Measurements from ENCODE around the gene CLSTN2.

Gene CLSTN2

DNA sequence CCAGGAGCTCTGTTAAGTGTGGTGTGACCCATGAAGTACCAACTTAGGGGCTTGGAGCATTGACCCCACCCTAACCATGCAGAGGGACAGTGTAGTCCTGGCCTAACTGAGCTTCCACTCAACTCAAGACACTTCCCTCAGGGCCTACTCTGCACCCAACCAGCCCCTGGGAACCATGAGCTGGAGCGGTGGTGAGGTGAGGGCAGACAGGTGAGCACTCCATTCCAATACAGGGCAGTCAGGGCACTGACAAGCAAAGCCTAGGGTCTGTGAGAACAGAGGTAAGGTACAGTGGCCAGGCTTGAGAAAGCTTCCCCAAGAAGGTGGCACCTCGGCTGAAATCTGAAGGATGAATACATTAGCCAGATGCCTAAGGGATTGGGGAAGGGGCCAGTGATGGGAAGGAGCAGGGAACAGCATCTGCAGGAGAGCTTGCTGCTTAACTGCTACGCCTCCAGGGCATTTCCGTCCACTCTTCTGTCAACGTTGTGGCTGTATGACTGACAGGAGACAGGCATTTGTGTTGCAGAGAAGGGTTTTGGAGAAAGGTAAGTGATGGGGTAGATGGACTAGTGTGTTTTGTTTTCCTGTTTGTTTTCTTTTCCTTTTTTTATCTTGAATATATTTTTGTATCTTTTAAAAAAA lies 499.4 kb downstream of the CLSTN2 start:
- DNase-seq = no peak

- no peak for DNase-seq
These were observed 501.4 kb downstream of the CLSTN2 start for GRCh38 chr3:140436421-140436820.

- no peak for DNase-seq
These were observed 503.9 kb downstream of the CLSTN2 start for GRCh38 chr3:140438736-140439470.

DNA sequence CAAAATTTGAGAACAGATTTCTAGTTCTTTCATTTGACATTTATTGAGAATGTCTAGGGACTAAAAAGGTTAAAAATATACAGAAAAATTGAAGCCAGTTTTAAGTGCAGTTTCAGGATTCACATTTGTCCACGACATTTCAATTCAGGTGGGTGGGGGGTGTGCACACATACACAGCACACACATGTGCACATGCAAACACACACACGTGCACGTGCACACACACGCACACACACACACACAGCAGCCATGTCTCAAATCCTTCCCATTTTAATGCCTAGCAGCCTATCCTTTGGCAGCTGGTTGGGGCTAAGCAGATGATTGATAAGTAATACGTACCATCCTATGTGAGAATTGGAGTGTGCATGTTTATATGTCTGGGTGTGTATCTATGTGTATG lies 504.5 kb downstream of the CLSTN2 start:
- no peak for DNase-seq

DNA sequence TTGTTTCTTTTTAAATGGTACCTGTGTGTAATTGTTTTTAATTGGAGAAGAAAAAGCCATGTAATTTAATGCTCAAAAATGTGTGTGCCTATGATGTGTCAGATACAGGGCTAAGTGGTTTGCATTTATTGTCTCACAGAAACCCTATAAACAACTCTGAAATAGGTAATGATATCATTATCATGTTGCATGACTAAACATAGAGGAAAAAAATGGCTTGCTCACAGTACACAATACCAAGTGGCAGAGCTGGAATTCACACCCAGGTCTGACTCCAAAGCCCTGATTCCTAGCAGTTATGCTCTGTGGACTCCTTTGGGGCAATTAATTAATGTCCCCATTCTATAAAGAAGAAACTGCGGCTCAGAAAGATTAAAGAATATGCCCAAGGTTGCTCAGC lies 505.5 kb downstream of the CLSTN2 start:
- DNase-seq = no peak

GRCh38 chr3:140441006-140441405 lies 506.0 kb downstream of the CLSTN2 start:
- no peak for DNase-seq

- DNase-seq = no peak
These were observed 507.6 kb downstream of the CLSTN2 start for GRCh38 chr3:140442621-140443020.

DNA sequence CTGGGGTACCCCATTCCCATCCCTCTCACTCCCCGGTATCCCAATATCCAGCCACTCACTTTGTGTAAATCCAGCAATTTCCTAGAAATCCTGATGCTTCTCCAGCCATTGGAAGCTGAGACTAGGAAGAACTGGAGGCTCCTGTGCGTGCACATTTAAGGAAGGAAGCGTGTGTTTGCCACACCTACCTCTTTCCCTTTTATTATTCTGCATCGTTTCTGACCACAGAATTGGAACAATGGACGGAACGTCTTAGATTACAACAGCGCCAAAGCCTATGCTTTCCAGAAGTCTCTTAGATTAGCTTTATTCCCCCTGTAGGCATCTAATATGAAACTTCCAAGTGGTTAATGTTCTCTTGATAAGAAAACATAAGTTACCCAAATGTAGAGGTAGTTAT lies 508.1 kb downstream of the CLSTN2 start:
- DNase-seq = no peak

GRCh38 chr3:140443806-140444205 lies 508.8 kb downstream of the CLSTN2 start:
- no peak for DNase-seq

DNA sequence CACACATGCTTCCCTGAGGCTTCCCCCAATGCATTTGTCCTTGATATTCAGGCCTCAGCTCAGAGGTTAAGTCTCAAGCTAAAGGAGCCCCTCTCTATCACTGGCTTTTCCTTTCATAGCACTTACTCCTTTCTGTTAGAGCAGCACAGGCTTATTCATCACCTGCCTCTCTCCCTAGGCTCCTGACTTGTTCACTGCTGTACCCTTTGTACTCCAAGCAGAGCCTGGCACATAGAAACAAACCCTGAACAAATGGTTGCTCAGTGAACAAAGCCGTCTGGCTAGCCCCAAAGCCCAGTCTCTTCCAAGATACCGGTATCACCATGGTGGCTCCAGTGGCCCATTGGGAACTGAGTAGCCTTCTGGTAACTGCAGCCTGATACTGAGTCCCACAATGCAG lies 511.7 kb downstream of the CLSTN2 start:
- no peak for DNase-seq

DNA sequence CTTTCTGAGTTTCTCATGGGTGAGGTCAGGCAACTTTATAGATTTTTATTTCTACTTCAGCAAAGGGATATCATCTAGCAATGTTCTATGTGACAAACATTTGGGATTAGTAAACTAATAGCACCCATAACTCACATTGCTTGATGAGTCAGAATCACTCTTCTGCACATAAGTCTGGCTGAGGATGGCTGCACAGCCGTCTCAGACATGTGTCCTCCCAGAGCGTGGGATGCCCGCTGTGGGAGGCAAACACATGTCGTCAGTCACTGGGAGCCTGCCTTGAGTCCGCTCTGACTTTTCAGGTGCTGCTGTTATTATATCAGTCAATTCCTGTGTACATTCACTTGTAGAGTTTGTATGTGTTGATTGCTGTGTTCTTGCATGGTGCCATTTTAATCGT lies 512.2 kb downstream of the CLSTN2 start:
- DNase-seq = no peak

GRCh38 chr3:140448001-140448400 lies 513.0 kb downstream of the CLSTN2 start:
- no peak for DNase-seq

DNA sequence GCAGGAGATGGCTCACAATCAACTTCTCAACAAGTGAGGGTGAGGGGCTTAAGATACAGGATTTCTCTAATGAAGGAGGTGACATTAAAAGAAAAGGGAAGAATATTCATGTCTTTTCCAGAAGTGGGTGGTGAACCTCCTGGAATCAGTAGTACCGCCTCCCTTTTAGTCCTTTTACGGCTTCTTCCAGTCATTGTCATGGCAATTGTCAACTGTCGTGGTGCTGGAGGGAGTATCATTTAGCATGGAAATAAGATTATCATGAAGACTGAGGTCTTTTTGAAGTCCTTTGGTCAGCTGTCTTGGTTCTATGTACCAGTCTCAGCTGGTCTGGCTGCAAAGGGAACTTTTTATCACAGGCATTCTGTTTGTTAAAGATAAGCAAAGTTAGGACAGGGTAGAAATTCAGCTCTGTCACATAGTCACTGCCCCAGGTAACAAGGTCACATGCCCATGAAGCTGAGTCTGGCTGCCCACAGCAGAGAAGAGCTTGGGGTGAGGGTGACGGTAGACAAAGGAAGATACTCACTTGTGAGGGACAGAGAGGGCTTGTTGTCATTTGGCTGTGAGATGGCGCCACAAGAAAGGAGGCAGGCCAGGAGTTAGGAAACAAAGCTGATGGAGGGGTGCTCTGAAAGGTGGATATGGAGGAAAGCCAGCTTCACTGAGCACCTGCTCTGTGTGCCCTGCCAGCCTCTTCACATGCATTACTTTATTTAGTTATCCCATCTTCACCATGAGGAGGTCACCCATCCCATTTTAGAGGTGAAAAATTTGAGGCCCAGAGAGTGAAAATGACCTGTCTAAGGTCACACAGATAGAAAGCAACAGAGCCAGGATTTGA lies 514.6 kb downstream of the CLSTN2 start:
- no peak for DNase-seq

GRCh38 chr3:140453750-140454149 lies 518.8 kb downstream of the CLSTN2 start:
- DNase-seq = no peak

DNA sequence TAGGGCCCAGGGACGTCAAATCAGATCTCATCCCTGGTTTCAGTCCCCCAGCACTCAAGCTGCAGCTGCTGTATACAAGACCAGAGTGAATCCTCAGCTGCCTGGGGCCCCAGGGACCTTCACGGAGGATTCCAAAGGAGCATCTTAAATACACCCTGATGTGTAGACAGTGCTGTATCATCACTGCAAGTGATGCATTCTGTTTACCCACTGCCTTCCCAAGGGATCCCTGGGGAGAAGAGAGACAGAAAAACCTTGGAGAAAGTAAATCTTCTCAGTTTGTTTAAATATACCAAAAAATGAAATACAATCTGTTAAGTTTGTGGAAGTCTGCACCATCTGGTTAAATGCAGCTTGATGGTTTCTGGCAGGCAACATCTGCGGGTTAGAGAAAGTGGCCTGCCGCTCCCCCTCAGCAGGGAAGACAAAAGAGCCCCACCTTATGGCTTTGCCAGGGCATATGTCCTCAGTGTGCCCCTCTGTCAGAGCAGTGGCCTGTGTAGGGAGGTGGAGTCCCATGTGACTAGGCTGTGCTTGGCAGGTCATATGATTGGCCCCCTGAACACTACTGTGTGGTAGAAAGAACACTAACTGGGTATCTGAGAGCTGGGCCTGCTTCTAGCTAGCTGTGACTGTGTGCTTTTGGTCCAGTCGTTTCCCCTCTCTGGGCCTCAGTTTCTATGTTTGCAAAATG lies 520.7 kb downstream of the CLSTN2 start:
- no peak for DNase-seq

DNA sequence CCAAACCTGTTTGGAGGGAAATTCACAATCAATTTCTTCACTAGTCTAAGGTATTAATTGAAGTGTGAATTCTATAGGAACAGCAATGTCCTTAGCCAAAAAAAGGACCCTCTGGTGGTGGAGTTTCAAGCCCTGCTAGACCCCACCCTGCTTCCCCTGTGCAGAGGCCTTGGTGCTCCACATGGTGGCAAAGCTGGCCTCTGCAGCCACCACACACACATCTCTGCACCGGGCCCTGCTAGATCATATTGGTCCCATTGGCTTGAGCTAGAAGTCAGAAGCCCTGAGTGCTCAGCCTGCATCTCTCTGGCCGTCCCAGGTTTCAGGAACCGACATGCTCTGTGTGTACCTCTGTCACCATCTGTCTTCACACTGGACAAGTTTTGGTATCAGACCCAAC lies 522.0 kb downstream of the CLSTN2 start:
- no peak for DNase-seq

DNA sequence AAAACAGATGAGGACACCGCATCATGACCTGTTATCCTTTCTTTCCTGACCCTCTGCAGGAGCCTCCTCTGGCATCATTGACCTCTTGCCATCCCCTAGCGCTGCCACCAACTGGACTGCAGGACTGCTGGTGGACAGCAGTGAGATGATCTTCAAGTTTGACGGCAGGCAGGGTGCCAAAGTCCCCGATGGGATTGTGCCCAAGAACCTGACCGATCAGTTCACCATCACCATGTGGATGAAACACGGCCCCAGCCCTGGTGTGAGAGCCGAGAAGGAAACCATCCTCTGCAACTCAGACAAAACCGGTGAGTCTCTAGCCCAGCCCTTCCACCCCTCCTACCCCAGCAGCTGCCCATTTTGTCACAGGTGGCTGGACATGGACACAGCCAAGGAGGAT lies 524.5 kb downstream of the CLSTN2 start:
- DNase-seq = no peak

GRCh38 chr3:140461250-140461649 lies 526.3 kb downstream of the CLSTN2 start:
- no peak for DNase-seq

DNA sequence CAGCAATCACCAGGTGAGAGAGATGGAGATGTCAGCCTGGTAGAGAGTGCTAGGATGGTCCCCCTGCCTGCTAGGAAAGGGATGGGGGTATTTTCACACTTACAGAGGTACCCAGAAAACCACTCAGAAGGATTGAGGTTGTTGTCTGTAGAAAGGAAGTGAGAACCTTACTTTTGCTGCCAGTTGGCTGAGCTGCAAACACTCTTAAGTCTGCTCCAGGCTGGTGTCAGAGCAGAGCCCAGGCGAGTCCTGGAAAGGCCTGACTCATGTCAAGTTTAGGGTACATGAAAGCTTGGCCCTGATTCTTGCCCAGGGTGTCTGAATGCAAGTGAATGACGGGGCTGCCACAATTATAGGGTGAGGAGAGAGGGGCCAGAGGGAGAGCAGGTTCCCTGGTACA lies 528.4 kb downstream of the CLSTN2 start:
- no peak for DNase-seq

DNA sequence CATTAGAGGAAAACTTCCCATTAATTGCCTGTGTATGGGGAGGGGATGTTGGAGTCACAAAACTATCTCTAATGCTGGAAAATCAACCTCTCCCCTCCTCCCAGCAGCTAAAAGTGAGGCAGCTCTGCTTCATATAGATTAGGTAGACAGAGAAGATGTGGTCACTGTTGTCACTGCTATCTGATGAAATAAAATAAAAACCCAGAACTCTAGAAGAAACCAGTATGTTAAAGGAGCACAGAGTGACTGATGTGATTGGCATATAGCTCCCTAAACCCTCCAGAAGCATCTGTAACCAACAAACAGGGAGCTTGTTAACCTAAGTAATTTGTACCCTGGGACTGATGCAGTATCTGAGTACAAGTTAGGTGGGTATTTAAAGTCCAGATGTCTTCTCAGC lies 531.0 kb downstream of the CLSTN2 start:
- no peak for DNase-seq

DNA sequence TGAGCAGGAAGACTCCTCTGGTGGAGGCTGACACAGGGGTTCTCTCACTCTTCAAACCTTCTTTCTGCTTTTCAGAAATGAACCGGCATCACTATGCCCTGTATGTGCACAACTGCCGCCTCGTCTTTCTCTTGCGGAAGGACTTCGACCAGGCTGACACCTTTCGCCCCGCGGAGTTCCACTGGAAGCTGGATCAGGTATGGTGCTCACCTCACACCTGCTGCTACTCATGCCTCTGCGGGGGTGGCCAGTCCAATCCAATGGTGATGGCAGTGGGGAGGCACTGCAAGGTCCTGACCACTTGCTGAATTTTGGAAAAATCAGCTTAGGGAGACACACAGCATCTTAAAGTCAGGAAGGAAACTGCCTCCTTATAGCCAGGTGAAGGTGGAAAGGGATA lies 531.5 kb downstream of the CLSTN2 start:
- DNase-seq = no peak

GRCh38 chr3:140467104-140467577 lies 532.2 kb downstream of the CLSTN2 start:
- DNase-seq = no peak

GRCh38 chr3:140467796-140468315 lies 532.9 kb downstream of the CLSTN2 start:
- DNase-seq = no peak

All from hematopoietic multipotent progenitor cell treated with erythropoietin and hydrocortisone succinate and interleukin-3 and kit ligand, for 4 days (in vitro differentiated cells).